NCI-H2107 treated with DMSO at 0.1 percent for 48 hours (cell line): ENCODE results near the gene DSG2.

Source experiments
- DNase-seq: peaks from one replicate; lab custom pipeline; 2025; ENCODE audit not compliant: unreplicated experiment; lab: John Stamatoyannopoulos, UW

Gene DSG2

DNA sequence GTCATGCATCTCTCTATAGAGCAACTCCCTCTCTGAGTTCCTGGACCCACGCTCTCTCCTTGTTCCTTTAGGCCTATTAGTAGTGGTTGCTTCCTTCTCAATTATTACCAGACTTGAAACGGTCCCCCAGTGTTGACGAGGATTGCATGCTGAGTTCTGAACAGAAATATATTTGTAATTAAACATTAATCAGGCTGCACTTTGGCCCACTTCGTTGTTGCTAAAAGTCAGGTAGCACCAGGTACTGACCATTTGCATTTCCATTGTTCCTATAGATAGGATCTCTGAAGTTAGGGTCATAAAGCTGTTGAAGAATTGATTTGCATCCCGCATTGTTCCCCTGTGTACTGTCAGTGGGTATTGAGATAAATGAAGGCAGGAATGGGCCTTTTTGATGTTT is 56.8 kb downstream of the DSG2 start:
- no peak for DNase-seq

DNA sequence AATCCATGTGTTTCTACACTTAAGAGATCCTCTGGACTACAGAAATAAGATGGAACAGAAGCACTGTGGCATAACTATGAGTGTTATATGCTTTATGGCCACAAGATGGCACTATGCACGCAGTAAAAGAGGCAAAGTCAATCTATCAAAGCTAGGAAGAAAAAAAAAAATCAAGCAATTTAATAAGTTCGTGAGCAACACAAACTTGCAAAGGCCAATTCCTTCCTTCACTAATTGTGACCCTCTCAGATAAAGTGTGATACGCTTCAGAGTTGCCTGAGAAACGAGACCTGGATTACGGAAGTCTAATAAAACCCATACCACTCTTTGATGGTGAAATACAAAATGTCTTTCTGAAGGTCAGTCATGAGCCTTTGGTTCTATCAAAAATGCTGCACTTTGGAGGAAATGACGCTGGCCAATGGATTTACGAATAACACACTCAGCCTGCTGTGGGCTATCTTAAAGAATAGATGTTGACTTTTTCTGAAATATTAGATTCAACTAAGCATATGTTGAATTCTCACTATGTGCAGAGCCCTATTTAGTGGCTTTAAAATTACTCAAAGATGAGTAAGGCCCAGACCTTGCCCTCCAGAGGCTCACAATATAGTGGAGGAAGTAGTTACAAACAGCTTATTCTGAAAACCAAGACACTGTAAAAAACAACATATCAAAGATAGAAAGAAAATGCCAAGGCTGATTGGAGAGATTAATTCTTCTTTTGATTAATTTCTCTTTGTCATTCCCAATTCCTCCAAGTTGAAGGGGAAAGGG is 58.2 kb downstream of the DSG2 start:
- peak; percentile 11 for DNase-seq

DNA sequence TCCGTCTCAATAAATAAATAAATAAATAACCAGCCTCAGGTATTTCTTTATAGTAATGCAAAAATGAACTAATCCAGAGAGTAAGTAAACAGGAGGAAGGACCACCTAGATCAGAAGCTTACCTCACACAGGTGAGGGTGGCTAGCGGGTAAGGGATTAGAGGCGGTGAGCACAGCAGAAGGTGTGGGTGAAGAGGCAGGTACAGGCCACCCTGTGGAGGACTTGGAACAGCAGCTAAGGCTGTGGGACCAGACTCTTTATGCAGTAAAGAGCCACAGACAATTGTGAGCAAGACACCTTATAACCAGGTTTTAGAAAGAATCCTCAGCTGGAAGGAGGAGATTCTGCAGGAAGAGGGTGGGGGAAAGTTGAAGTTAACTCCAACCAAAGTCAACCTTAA is 59.5 kb downstream of the DSG2 start:
- no peak for DNase-seq

DNA sequence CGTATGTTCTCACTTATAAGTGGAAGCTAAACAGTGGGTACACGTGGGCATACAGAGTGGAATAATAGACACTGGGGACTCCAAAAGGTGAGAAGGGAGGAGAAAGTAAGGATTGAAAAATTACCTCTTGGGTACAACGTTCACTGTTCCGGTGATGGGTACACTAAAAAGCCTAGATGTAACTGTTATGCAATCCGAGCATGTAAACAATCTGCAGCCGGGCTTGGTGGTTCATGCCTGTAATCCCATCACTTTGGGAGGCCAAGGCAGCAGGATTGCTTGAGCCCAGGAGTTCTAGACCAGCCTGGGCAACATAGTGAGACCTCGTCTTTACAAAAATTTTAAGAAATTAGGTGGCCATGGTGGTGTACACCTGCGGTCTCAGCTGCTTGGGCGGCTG is 60.6 kb downstream of the DSG2 start:
- DNase-seq, result no peak

DNA sequence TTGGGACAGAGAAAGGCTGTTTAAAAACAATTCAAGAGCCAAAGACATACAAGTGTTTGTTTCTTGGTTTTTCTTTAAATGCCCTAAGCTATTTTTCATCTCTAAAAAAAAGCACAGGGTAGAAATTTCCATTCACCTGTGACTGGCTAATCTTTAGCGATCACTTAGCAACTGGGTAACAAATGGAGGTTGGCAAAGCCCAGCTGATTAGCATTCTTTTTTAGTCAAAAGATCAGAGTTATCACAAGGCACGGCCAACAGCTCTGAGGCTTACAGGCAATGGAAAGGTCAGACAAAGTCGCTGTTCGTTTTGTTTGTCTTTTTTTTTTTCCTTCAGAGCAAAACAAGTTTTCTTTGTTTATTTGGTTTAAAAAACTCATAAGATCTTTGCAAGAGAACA is 64.7 kb downstream of the DSG2 start:
- no peak for DNase-seq

DNA sequence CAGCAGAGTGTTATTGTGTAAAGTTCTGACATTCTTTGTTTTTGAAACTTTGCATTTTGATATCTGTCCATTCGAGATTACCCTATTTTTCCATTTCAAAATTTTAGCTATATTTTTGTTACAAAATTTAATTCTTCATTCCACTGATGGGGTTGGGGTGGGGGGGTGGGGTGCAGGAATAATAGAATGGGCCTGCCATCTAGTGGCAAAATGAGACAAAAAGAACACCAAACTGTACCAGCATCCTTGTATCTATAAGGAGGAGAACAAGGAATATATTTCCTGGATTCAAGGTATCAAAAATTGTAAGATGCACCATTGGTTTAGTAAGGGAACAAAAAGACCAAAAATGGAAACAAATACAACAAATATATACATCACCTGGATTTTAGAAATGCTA is 65.8 kb downstream of the DSG2 start:
- DNase-seq, result no peak

DNA sequence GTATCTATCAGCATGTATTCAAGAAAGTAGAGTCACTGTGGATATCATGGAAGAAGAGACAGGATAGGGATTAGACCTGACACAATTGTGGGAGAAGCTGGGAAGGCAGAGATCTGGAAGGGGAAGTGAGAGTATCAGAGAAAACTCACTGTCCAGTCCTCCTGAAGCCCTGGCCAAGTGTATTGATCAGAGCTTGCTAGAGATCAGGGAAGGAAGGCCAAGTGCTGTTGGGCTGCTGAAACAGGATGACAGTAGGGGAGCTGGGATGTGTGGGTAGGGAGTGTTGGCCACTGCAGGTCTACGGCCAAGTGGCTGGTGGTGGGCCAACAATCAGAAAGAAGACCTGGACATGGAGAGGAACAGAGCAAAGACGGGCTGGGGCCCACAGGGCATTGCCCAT is 67.4 kb downstream of the DSG2 start:
- no peak for DNase-seq

DNA sequence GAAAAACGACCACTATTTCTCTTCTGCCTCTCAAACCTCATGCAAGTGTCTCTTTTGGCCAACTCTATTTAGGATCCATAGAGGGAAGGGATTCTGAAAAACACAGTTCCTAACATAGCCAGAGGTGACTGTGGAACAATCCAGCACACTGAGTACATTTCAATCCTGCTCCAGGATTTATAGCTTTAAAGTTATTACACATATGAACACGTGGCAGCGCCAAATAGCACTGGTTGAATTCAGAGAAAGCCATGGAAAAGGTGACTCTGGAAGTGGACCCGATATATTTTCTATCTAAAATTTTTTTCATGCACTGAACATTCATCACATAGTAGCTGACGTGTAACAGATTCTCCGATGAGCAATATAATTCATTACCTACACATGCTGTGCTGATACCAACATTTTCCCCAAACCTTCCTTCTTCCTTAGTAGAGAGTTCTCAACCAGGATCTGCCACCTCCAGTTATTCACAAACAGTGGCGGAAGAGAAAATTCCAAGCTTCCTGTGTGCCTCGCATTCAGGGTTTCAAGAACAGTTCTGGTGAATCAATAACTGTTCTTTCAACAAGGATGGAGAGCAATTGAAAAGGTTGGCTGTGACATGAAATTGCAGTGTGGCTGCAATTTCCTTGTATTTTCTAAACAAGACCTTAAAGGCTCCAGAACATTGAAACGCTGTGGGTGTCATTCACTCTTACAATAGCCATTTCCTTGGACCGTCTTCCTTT is 68.0 kb downstream of the DSG2 start:
- no peak for DNase-seq

DNA sequence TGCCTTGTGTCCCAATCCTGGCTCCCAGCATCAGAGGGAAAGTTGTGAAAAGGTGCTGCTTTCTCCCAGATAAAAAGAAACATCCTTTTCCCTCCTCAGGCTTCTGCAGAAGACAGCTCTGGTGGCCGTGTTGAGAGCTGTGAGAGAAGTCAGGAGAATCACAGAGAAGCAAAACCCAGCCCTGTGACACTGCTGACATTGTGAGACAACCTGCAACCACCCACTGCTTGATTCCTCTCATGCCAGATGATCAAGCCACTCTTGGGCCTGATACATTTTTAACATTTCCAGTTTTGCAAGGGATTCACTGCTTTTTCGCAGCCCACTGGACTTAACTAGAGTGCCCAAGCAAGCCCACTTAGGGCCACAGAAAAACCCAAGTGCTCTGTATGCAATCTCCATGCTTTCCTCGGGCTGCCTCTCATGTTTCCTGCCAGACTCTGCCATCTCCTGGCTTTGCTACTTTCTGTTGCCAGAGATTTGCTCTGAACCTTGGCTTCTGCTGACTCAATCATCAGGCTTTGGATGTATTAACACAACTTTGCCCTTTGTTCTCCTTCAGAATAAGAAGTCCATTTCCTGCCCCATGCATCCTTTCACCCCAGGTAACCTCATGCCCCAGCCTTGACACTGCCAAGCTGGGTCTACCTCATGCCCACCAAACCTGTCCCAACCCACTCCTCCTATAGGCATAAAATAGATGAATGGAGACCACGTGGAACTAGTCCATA is 68.8 kb downstream of the DSG2 start:
- DNase-seq, result no peak

DNA sequence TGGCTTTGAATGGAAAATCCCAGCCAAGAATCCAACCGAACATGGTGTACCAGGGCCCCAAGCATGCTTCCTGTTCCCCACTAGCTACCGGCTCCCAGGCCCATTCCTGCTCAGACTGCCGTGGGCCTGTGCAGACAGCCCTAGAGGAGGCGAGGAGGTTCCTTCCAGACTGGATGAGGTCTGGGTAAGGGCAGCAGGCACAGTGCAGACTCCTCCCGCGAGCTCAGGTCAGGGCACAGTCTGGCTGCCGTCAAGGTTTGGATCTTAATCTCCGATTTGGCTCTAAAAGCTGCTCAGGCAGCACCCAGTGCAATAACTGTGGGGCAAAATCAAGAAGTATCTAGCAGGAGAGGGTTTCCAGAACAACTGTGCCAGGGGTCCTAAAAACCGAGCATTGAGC is 74.4 kb downstream of the DSG2 start:
- DNase-seq, result no peak

DNA sequence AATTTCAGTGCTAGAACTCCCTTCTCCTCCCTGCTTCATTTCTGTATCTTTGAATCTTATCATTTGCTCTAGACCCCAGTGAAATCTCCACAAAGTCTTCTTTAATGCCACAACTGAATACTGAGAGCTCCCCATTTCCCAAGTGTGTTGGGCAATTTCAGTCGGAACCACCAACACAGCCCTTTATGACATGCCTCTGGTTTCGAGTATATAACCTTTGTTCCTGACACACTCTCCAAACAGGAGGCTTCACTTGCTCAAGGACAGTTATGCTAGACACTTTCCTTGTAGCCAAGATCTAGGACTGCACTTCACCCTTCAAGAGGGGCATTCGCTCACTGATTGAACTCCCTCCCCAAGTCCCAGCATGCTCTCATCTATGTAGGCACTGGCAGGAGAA is 75.1 kb downstream of the DSG2 start:
- no peak for DNase-seq

DNA sequence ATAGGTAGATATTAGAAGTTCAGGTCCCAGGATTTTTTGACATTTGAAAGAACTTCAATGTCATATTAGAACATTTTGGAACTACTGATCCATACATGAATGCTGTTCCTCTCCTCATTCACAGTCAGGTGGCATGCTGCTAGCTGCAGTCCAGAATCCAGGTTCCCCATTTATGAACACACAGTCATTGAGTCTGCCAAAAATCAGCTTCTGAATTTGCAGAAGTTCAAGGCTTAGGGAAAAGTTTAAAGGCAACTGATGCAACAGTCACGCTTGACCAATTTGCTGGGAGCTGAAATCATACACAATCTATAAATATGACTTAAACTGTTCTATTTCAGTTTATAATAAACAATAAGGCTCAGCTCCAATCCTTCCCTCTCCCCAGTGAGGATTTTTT is 76.4 kb downstream of the DSG2 start:
- no peak for DNase-seq

DNA sequence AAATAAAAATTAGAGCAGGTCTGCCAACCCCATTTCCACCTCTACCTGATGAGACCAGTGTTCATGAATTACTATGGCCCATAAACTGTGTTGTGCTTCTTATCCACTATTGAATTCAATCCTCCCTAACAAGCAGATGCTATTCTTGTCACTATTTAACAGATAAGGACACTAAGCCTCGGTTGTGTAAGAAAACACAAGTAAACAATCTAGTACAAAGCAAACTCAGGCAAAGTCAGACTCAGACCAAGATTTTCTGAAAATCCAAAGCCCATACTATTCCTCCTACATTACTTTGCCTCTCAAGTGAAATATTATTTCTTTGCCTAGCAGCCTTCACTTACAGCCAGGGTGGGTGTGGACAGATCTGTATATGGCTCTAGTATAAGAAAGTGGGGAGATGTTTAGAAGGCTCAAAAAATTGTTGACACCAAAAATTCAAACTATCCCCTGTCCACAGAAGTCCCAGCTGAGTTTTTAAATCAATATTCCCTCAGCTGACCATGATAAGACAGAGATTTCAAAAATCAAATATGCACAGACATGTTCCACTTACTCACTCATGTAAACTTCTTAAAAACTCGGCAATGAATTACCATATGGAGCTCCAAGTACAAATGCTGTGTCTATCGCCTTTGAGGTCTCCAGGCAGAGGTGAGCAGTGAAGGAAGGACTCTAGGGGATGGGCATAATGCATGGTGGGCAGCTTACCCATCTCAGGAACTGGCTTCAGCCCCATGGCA is 77.7 kb downstream of the DSG2 start:
- no peak for DNase-seq

DNA sequence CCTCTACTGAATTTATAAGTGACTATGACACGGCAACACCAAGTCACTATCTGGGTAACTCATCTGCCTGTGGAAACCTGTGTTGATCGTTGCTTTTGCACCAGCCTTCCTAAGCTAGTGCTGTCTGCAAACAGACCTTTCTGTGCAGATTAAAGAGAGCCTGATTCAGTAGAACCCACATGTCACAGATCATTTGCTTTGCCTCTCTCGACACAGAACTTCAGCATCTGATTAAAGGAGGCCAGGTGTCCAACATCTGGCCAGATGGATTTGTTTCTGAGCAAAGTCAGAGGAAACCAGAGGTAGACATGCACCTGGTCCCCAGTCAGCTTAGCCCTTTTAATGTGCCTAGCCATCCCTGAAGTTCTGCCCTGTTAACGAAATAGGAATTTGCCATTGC is 78.7 kb downstream of the DSG2 start:
- no peak for DNase-seq

DNA sequence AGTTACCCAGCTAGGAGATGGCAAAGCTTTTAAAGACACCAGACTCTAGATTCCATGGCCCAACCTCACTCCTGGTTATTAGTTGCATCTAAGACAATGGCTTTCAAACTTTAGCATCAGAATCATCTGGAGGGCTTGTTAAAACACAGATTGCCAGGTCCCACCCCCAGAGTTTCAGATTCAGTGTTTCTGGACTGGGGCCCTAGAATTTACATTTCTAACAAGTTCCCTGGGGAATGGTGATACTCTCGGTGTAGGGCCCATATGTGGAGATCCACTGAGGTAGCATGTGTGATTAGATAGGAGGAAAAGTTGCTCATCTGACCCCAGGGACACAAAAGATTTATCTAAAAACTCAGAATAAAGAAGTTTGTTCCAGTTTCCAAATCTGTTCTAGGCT is 79.2 kb downstream of the DSG2 start:
- no peak for DNase-seq

DNA sequence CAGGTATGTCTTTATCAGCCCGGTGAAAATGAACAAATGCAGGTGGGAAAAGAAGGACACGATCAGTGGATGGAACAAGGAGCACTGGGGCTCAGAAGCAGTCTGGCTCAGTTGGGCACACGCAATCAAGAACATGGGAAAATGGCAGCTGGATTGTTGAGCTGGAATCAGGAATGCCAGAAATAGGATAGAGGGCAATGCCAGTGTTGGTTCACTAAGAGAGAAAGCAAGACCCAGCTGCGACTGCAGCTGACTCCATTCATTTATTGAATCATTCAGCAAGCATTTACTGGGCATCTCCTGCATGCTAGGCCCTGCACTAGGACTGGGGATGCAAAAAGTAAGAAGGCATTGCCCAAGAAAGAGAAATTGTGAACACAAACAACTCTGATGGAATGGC is 80.1 kb downstream of the DSG2 start:
- DNase-seq, result no peak

DNA sequence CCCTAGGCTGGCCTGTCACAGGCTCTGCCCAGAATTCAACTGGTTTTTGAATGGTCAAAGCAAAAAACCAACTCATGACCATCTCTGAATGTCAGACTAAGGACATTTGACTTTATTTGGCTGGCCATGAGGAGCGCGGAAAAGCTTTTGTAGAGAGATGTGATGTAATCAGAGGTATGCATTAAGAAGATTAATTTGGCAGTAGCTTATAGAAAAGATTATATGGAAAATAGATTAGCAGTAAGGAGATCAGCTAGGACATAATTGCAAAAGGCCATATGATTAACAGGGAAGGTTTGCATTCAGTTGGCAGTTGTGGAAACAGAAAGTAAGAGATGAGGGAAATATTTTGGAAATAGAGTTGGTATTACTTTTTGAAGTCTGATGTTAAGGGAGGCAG is 81.4 kb downstream of the DSG2 start:
- no peak for DNase-seq

DNA sequence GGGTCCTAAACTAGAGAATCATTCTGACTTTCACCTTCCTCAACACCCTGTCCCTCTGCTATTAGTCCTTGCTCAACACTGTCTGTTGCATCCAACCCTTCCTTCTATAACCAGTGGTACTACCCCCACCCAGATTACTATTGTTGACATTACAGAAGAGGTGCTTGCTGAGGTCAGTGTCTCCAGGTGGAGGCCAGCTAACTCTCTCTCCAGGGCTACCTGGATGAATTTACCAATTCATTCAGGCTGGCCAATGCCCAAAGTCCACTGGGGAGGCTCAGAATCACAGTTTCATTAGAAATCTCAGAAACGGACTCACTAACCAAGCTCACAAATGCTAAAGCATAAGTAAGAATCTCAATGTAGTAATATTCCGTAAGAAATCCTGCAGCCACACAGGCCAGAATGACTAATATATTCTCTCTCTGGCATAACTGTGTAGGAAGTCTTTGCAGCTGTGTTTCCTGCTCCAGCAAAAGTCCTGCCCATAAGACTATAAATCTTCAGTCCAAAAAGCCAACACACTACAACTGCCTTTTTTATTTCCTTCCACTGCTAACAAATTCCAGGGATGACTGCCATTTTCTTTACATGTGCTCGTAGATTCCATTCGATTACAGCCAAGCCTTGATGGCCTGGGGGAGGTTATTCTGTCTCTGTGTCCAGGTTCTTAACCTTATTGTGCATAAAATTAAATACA is 83.7 kb downstream of the DSG2 start:
- no peak for DNase-seq

DNA sequence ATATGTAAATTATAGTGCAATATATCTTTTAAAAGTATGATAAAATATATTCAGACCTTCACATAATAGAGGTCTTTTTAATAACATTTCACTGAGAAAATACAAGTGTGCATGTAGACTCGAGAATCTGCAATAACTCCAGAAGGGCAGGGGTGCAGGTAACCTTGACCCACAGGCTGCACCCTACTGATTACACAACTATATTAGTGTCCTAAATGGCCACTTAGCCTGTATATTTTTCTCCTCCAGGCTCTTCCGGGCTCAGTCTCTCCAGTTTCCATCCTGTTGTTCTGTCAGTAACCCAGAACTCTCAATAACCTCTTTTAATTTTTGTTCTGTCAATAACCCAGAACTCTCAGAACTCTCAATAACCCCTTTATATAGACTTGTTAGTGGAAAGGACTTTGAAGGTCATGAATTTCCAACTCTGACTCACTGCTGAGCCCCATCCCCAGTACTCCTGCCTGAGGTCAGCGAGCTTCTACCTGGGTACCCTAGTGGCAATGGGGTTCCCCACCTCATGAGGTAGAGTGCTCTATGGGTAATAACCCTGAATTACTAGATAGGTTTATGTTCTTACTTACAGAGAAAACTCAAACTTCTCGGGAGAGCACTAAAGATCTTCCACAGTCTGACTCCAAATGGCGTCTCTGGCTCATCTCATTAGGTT is 85.3 kb downstream of the DSG2 start:
- DNase-seq, result no peak

DNA sequence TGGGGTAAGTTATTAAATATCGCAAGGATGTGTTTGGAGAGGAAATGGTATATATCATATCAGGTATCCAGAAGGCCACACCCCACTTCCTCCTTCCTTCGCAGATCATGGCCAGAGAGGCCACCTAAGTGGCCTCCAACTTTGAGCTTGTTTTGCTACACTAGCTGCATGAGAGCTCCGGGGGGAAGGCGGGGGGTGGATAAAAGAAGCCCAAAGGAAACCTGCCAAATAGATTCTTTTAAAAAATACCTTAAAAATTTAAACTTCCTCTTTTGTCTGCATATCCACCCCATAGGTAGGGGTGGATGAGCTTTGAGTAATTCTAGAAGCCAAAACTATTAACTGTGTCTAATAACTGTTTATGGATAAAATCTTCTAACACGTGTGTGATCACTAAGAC is 88.0 kb downstream of the DSG2 start:
- no peak for DNase-seq
